Astrocyte (in vitro differentiated cells and primary cell): ENCODE data around the gene COMMD7. TPM values are rescaled to one million over a fixed set of nuclear protein-coding genes. Genes with fewer than 3 reads are reported as not detected.
A peak's percentile ranks its signal among the peaks of the same experiment; 100 is the strongest.

ENCODE experiments used
- DNase-seq: peaks from one replicate; pipeline ENCODE4 v3.0.0-alpha.2; 2010; ENCODE audit warnings: low read depth
- FAIRE-seq: peaks from 2 replicates; lab custom pipeline; 2011; peaks lifted over from hg19 to GRCh38; lab: Jason Lieb, UNC
- H2AFZ ChIP-seq: 2 replicates; pipeline ENCODE4 v1.6.0; 2012; ENCODE audit warnings: low read depth, low read length, inconsistent platforms
- H3K27ac ChIP-seq: 2 replicates; pipeline ENCODE4 v1.5.1; 2011; ENCODE audit warnings: low read depth, low read length, inconsistent platforms
- H3K27me3 ChIP-seq: 2 replicates; pipeline ENCODE4 v1.6.0; 2011; ENCODE audit warnings: low read length, inconsistent platforms; ENCODE audit not compliant: insufficient read depth
- H3K36me3 ChIP-seq: 2 replicates; pipeline ENCODE4 v1.5.1; 2011; ENCODE audit warnings: low read length, inconsistent platforms; ENCODE audit not compliant: insufficient read depth
- H3K4me1 ChIP-seq: 2 replicates; pipeline ENCODE4 v1.5.1; 2011; ENCODE audit warnings: low read length, inconsistent platforms; ENCODE audit not compliant: insufficient read depth
- H3K4me2 ChIP-seq: 2 replicates; pipeline ENCODE4 v1.6.0; 2012; ENCODE audit warnings: low read length, inconsistent platforms
- H3K4me3 ChIP-seq: 2 replicates; pipeline ENCODE4 v1.5.1; 2011; ENCODE audit warnings: low read depth, mild to moderate bottlenecking, low read length, inconsistent platforms; ENCODE audit not compliant: insufficient read depth
- H3K79me2 ChIP-seq: 2 replicates; pipeline ENCODE4 v1.6.0; 2012; ENCODE audit warnings: mild to moderate bottlenecking, low read length, inconsistent platforms; ENCODE audit not compliant: insufficient read depth
- H3K9ac ChIP-seq: 2 replicates; pipeline ENCODE4 v1.6.0; 2012; ENCODE audit warnings: mild to moderate bottlenecking, low read length, inconsistent platforms
- H3K9me3 ChIP-seq: 2 replicates; pipeline ENCODE4 v1.5.1; 2012; ENCODE audit warnings: low read depth, mild to moderate bottlenecking, low read length, inconsistent platforms; ENCODE audit not compliant: insufficient read depth
- H4K20me1 ChIP-seq: 2 replicates; pipeline ENCODE4 v1.6.0; 2012; ENCODE audit warnings: low read length, inconsistent platforms; ENCODE audit not compliant: insufficient read depth
- H3K27ac Mint-ChIP-seq: one replicate; pipeline ENCODE4 v1.8.0; 2021; ENCODE audit warnings: mild to moderate bottlenecking, mixed read lengths; ENCODE audit not compliant: unreplicated experiment
- H3K27me3 Mint-ChIP-seq: one replicate; pipeline ENCODE4 v1.8.0; 2021; ENCODE audit warnings: low read depth, mixed read lengths; ENCODE audit not compliant: unreplicated experiment
- H3K36me3 Mint-ChIP-seq: one replicate; pipeline ENCODE4 v1.8.0; 2021; ENCODE audit warnings: low read depth, mixed read lengths; ENCODE audit not compliant: unreplicated experiment
- H3K4me1 Mint-ChIP-seq: one replicate; pipeline ENCODE4 v1.8.0; 2021; ENCODE audit warnings: low read depth, mixed read lengths; ENCODE audit not compliant: unreplicated experiment
- H3K4me3 Mint-ChIP-seq: one replicate; pipeline ENCODE4 v1.8.0; 2021; ENCODE audit warnings: mild to moderate bottlenecking, moderate library complexity, mixed read lengths; ENCODE audit not compliant: unreplicated experiment
- H3K9me3 Mint-ChIP-seq: one replicate; pipeline ENCODE4 v1.8.0; 2021; ENCODE audit warnings: mild to moderate bottlenecking, mixed read lengths; ENCODE audit not compliant: unreplicated experiment
- EZH2 ChIP-seq: IDR thresholded peaks from 2 replicates; pipeline ENCODE4 v1.6.1; 2012; ENCODE audit warnings: mild to moderate bottlenecking, low read length, inconsistent platforms; ENCODE audit not compliant: insufficient read depth
- total RNA-seq: library from RNA; stranded (reverse); gene quantifications from 2 replicates; pipeline ENCODE4 v1.2.1, GENCODE V29; 2021
- TF ChIP-seq, protein P1 (sequence below): IDR thresholded peaks from 2 replicates; pipeline ENCODE4 v1.5.1; 2011; ENCODE audit warnings: low read depth, mild to moderate bottlenecking, inconsistent platforms, low read length, moderate library complexity; ENCODE audit not compliant: insufficient read depth

The COMMD7 gene
- total RNA-seq, 1 donor from 2014 or later, result 38.9 TPM

DNA sequence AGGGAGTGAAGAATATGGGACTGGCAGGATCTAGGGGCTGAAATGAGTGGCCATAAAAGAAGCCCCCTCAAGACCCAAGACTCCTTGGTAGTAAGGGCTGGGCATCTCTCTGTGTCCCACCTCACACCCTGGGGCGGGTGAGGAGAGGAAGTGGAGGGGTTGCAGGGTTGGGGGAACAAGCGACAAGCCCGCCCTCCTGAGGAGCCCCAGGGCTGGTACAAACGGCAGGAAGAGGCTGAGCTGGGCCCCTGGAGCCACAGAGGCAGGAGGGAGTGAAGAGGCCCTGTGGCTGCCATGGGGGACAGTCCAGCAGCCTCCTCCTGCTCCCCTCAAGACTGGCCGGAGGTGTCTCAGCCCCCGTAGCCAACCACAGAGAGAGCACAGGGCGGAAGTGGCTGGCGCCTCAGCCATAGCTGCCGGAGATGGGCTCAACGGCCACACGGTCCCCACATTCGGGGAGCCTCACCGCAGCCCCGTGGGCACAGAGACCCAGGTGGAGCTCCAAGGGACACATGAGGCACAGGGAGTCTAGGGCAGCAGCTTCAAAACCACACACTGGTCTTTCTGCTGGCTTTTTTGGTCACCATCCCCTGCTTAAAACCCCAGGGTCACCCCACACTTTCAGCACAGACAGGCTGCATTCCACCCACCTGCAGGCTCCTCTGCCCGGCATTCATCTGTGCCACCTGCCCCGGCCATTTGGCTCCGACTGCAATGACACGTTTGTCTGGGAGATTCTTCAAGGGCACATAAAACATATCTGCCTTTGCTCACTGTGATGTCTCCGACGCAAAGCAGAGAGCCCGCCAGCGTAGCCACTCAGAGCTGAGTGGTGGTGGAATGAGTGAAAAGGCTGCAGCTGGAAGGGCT lies 70.0 kb downstream of the COMMD7 start:
- Histone ChIP-seq H2AFZ (no peak overlapping the region), H3K4me3 (no peak overlapping the region), H3K79me2 (no peaks in the 10 kb centered on the region), H3K9ac (no peak overlapping the region), H4K20me1 (no peaks in the 10 kb centered on the region), H3K27ac (no peak overlapping the region), H3K4me2 (no peak overlapping the region), H3K4me1 (no peaks in the 10 kb centered on the region), H3K36me3 (no peaks in the 10 kb centered on the region), H3K9me3 (no peaks in the 10 kb centered on the region), H3K27me3 (no peaks in the 10 kb centered on the region)
- H3K9me3 Mint-ChIP-seq, result no peaks in the 10 kb centered on the region
- TF ChIP-seq, protein P1, sequence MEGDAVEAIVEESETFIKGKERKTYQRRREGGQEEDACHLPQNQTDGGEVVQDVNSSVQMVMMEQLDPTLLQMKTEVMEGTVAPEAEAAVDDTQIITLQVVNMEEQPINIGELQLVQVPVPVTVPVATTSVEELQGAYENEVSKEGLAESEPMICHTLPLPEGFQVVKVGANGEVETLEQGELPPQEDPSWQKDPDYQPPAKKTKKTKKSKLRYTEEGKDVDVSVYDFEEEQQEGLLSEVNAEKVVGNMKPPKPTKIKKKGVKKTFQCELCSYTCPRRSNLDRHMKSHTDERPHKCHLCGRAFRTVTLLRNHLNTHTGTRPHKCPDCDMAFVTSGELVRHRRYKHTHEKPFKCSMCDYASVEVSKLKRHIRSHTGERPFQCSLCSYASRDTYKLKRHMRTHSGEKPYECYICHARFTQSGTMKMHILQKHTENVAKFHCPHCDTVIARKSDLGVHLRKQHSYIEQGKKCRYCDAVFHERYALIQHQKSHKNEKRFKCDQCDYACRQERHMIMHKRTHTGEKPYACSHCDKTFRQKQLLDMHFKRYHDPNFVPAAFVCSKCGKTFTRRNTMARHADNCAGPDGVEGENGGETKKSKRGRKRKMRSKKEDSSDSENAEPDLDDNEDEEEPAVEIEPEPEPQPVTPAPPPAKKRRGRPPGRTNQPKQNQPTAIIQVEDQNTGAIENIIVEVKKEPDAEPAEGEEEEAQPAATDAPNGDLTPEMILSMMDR, result no peak
- TF ChIP-seq EZH2, result no peak
- no peak overlapping the region for H3K4me3 Mint-ChIP-seq
- no peaks in the 10 kb centered on the region for H3K36me3 Mint-ChIP-seq
- H3K4me1 Mint-ChIP-seq, result peaks cover 6% of the 10 kb centered on the region
- peak overlapping the region; percentile 85 for H3K27ac Mint-ChIP-seq
- H3K27me3 Mint-ChIP-seq, result peaks cover 13% of the 10 kb centered on the region
- FAIRE-seq (no peak), DNase-seq (no peak)

DNA sequence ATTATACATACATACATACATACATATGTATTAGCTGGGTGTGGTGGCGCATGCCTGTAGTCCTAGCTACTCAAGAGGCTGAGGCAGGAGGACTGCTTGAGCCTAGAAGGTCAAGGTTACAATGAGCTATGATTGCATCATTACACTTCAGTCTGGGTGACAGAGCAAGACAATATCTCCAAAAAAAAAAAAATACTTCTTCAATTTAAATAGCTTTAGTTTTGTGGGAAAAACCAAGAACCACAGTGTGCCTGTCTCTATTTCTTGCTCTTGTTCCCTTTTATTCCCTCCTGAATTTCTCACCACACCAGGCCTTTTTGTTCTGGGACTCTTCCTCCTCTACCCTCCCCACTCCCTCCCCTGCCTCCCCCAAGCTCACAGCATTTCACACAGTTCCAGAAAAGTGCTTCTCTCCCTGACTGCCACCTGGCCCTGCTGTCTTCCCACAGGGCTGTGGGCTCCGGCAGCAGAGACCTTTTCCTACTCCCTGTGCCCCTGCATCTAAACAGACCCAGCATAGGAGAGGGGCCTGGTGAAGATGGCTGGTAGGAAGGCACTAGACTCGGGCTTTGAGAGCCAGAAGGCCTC lies 70.8 kb downstream of the COMMD7 start:
- Histone ChIP-seq H3K36me3 (no peaks in the 10 kb centered on the region), H3K4me1 (no peaks in the 10 kb centered on the region), H3K27ac (no peak overlapping the region), H2AFZ (no peak overlapping the region), H3K9ac (no peak overlapping the region), H3K9me3 (no peaks in the 10 kb centered on the region), H3K79me2 (no peaks in the 10 kb centered on the region), H3K4me2 (no peak overlapping the region), H3K4me3 (no peak overlapping the region), H3K27me3 (no peaks in the 10 kb centered on the region), H4K20me1 (no peaks in the 10 kb centered on the region)
- H3K4me1 Mint-ChIP-seq, result peaks cover 6% of the 10 kb centered on the region
- DNase-seq (no peak), FAIRE-seq (no peak)
- H3K36me3 Mint-ChIP-seq, result no peaks in the 10 kb centered on the region
- no peaks in the 10 kb centered on the region for H3K9me3 Mint-ChIP-seq
- no peak overlapping the region for H3K4me3 Mint-ChIP-seq
- H3K27me3 Mint-ChIP-seq, result peaks cover 9% of the 10 kb centered on the region
- peak overlapping the region; percentile 85 for H3K27ac Mint-ChIP-seq
- TF ChIP-seq EZH2, result no peak
- TF ChIP-seq, protein P1, result no peak
